ENCODE results near the gene SPATA6. TPM values are rescaled to one million over a fixed set of nuclear protein-coding genes. Genes with fewer than 3 reads are reported as not detected.

SPATA6 gene
- total RNA-seq, 4 donors from 2014 or later = 12.4 to 21.9 (median 17.5) TPM

GRCh38 chr1:48405400-48405799 is 66.6 kb downstream of the SPATA6 start:
- Histone ChIP-seq H3K4me3 (no peak overlapping the region), H3K9me3 (no peaks in the 10 kb centered on the region), H3K27ac (replicated peaks in 1 of 4) (no peak overlapping the region), H3K36me3 (peaks cover 0 to 5% (median 1%) of the 10 kb centered on the region in 4 donors), H3K4me1 (peaks cover 0 to 6% (median 0%) of the 10 kb centered on the region in 4 donors), H3K27me3 (no peaks in the 10 kb centered on the region)
- 90% methylated on average over 1 of the region's 1 CpG for WGBS
- intact Hi-C loops (cut with DNase I) = no loop called here
- DNase-seq (ENCODE audit: extremely low spot score) = no peak
- no peak for TF ChIP-seq EP300 (IDR thresholded peaks at IDR 0.05)
- no peak for TF ChIP-seq POLR2AphosphoS5 (IDR thresholded peaks at IDR 0.05)
- no peak for TF ChIP-seq POLR2A (IDR thresholded peaks at IDR 0.05; ENCODE audit: low read depth)
- TF ChIP-seq CTCF (IDR thresholded peaks at IDR 0.05) = no peak

DNA sequence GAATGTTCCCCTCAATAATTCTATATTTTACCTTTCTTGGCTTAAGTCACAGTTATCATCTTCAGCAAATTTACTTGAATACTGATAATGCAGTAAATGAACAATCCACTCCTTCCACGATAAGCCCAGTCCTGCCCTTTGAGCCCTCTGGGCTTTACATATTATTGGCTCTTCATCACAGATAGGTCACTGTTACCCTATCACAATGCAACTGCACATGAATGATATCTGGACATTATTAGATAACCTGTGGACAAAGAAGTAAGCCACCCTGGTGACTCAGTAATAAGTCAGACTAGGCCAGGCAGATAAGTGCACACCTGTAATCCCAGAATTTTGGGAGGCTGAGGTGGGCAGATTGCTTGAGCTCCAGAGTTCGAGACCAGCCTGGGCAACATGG is 69.4 kb downstream of the SPATA6 start:
- intact Hi-C loops (cut with DNase I) = no loop called here
- H3K27ac ChIP-seq (replicated peaks in 1 of 4) = no peak overlapping the region
- DNase-seq (ENCODE audit: extremely low spot score) = no peak
- H3K36me3 ChIP-seq = peaks cover 0 to 12% (median 3%) of the 10 kb centered on the region in 4 donors
- TF ChIP-seq EP300 (IDR thresholded peaks at IDR 0.05) = no peak
- TF ChIP-seq CTCF (IDR thresholded peaks at IDR 0.05) = no peak
- TF ChIP-seq POLR2AphosphoS5 (IDR thresholded peaks at IDR 0.05) = no peak
- no peak for TF ChIP-seq POLR2A (IDR thresholded peaks at IDR 0.05; ENCODE audit: low read depth)
- no peak overlapping the region for H3K4me3 ChIP-seq
- no peaks in the 10 kb centered on the region for H3K9me3 ChIP-seq
- H3K27me3 ChIP-seq = no peaks in the 10 kb centered on the region
- H3K4me1 ChIP-seq = peaks cover 0 to 6% (median 0%) of the 10 kb centered on the region in 4 donors
- 87% methylated on average over 2 of the region's 2 CpGs for WGBS

- intact Hi-C loops (cut with DNase I) = no loop called here
- peaks cover 0 to 11% (median 5%) of the 10 kb centered on the region in 4 donors for H3K36me3 ChIP-seq
- 86% methylated on average over 2 of the region's 2 CpGs for WGBS
These were observed 75.8 kb downstream of the SPATA6 start for GRCh38 chr1:48396208-48396607.

GRCh38 chr1:48391926-48392325 is 80.1 kb downstream of the SPATA6 start:
- Histone ChIP-seq H3K27ac (replicated peaks in 1 of 4) (no peak overlapping the region), H3K27me3 (no peaks in the 10 kb centered on the region), H3K36me3 (peaks cover 0 to 3% (median 1%) of the 10 kb centered on the region in 4 donors), H3K9me3 (no peaks in the 10 kb centered on the region), H3K4me1 (no peaks in the 10 kb centered on the region), H3K4me3 (no peak overlapping the region)
- WGBS = 95% methylated on average over 2 of the region's 2 CpGs
- intact Hi-C loops (cut with DNase I) = no loop called here
- no peak for DNase-seq (ENCODE audit: extremely low spot score)
- TF ChIP-seq POLR2AphosphoS5 (IDR thresholded peaks at IDR 0.05) (no peak), POLR2A (IDR thresholded peaks at IDR 0.05; ENCODE audit: low read depth) (no peak), EP300 (IDR thresholded peaks at IDR 0.05) (no peak)

More at GRCh38 chr1:48396208-48396607, 75.8 kb downstream of the SPATA6 start:
- Histone ChIP-seq H3K27me3 (no peaks in the 10 kb centered on the region), H3K9me3 (no peaks in the 10 kb centered on the region), H3K4me3 (no peak overlapping the region), H3K4me1 (no peaks in the 10 kb centered on the region), H3K27ac (replicated peaks in 1 of 4) (no peak overlapping the region)
- no peak for DNase-seq (ENCODE audit: extremely low spot score)
- no peak for TF ChIP-seq CTCF (IDR thresholded peaks at IDR 0.05)
- TF ChIP-seq EP300 (IDR thresholded peaks at IDR 0.05) = no peak
- TF ChIP-seq POLR2A (IDR thresholded peaks at IDR 0.05; ENCODE audit: low read depth) = no peak
- TF ChIP-seq POLR2AphosphoS5 (IDR thresholded peaks at IDR 0.05) = no peak

DNA sequence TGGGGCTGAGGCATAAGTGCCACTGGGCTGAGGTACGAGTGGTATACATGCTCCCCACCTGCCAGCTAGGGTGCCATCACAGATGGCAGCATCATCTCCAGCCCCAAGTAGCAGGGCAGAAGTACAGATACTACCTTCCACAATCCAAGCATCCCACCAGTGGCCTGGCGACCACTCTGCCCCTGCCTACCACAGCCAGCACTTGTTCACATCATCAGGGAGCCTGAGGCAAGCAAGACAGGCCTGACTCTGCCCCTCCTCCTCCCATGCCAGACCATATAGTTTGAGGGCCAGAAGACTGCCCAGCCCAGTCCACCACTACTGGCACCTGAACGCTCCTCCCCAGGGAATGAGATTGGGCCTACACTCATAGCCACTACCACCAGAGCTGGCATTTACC is 84.6 kb downstream of the SPATA6 start:
- H3K27ac ChIP-seq (replicated peaks in 1 of 4) = no peak overlapping the region
- no peak for DNase-seq (ENCODE audit: extremely low spot score)
- TF ChIP-seq EP300 (IDR thresholded peaks at IDR 0.05) = no peak
- TF ChIP-seq POLR2AphosphoS5 (IDR thresholded peaks at IDR 0.05) = no peak
- TF ChIP-seq POLR2A (IDR thresholded peaks at IDR 0.05; ENCODE audit: low read depth) = no peak
- no peak for TF ChIP-seq CTCF (IDR thresholded peaks at IDR 0.05)
- H3K4me1 ChIP-seq = no peaks in the 10 kb centered on the region
- no peaks in the 10 kb centered on the region for H3K36me3 ChIP-seq
- no peak overlapping the region for H3K4me3 ChIP-seq
- WGBS = no CpG with 5 or more reads among the region's 3 CpGs
- H3K9me3 ChIP-seq = no peaks in the 10 kb centered on the region
- H3K27me3 ChIP-seq = no peaks in the 10 kb centered on the region
- intact Hi-C loops (cut with DNase I) = no loop called here

Measured in esophagus muscularis mucosa (tissue), 4 donors.